ENCODE measurements around the gene BAIAP3.

GRCh38 chr16:1378804-1379303 lies 45.4 kb downstream of the BAIAP3 start:
- no peak for TF ChIP-seq CTCF (IDR thresholded peaks at IDR 0.05)
- no peak for TF ChIP-seq POLR2A (IDR thresholded peaks at IDR 0.05)

All from right lobe of liver (tissue), 4 donors.